ENCODE measurements around the gene EDIL3.

- TF ChIP-seq CTCF (IDR thresholded peaks at IDR 0.05): no peak
- TF ChIP-seq POLR2A (IDR thresholded peaks at IDR 0.05): no peak
These were observed 293.4 kb downstream of the EDIL3 start for GRCh38 chr5:84091127-84091799.

Data from esophagus squamous epithelium (tissue), 4 donors.